Heart left ventricle (tissue), 16 donors: ENCODE results near the gene SHISA9. TPM values are rescaled to one million over a fixed set of nuclear protein-coding genes. Genes with fewer than 3 reads are reported as not detected.

ENCODE experiments used
- ATAC-seq, 4 donors: fragments of 200-7000 bp; cut with Tn5 transposase; one replicate each; pipeline ENCODE4 v1.9.1; 2020 to 2022; ENCODE audit warnings: moderate library complexity in 4 of 4, mild to moderate bottlenecking in 3 of 4, moderate number of reproducible peaks in 1 of 4
- DNase-seq, 5 donors: peaks; one replicate each; pipeline ENCODE4 v3.0.0-alpha.2; 2020
- H3K27ac ChIP-seq, 12 donors: fragments of 200-600 bp; sonication (generic) in 4 of 12; one replicate each; pipeline versions ENCODE4 v1.5.0 to v1.8.0; 2016 to 2022; ENCODE audit warnings: mild to moderate bottlenecking in 2 of 12
- H3K27me3 ChIP-seq, 9 donors: fragments of 200-600 bp; sonication (generic) in 2 of 9; one replicate each; pipeline versions ENCODE4 v1.5.1 to v1.8.0; 2016 to 2022; ENCODE audit warnings: mild to moderate bottlenecking in 3 of 9
- H3K36me3 ChIP-seq, 9 donors: fragments of 200-600 bp; sonication (generic) in 2 of 9; one replicate each; pipeline versions ENCODE4 v1.5.0 to v1.8.0; 2018 to 2022; ENCODE audit warnings: mild to moderate bottlenecking in 2 of 9
- H3K4me1 ChIP-seq, 12 donors: fragments of 200-600 bp; sonication (generic) in 4 of 12; one replicate each; pipeline versions ENCODE4 v1.5.0 to v1.8.0; 2016 to 2022; ENCODE audit warnings: mild to moderate bottlenecking in 3 of 12
- H3K4me3 ChIP-seq, 12 donors: fragments of 200-600 bp; sonication (generic) in 4 of 12; one replicate each; pipeline versions ENCODE4 v1.5.0 to v1.8.0; 2017 to 2022; ENCODE audit warnings: mild to moderate bottlenecking in 9 of 12, moderate library complexity in 4 of 12
- H3K9me3 ChIP-seq, 12 donors: fragments of 200-600 bp; sonication (generic) in 4 of 12; one replicate each; pipeline versions ENCODE4 v1.5.0 to v1.8.0; 2016 to 2022; ENCODE audit warnings: mild to moderate bottlenecking in 1 of 12
- CTCF ChIP-seq, 12 donors: fragments of 200-600 bp; sonication (generic) in 4 of 12; IDR thresholded peaks; one replicate each; pipeline versions ENCODE4 v1.5.0 to v1.8.0; 2018 to 2022; ENCODE audit warnings: antibody characterized with exemption in 12 of 12, mild to moderate bottlenecking in 5 of 12
- POLR2A ChIP-seq, 2 donors: fragments of 450-650 bp; IDR thresholded peaks; one replicate each; pipeline ENCODE4 v1.6.1; 2017; ENCODE audit warnings: antibody characterized with exemption in 2 of 2, mild to moderate bottlenecking in 2 of 2, moderate library complexity in 2 of 2
- WGBS, 4 donors: extraction: QIAGEN DNeasy Blood & Tissue Kit in 2 of 4; methylation state at CpG; one replicate each; pipeline versions ENCODE4 v1.1.5 to v1.1.7; 2013 to 2018; 5-methylcytosine and 5-hydroxymethylcytosine counted together
- intact Hi-C, 10 donors: fragments of 100-400 bp; cut with DNase I; formaldehyde crosslinking; loops; one replicate each; pipeline versions ENCODE4 v1.11.1 to v1.14.2; 2022
- polyA plus RNA-seq, 2 donors: library from polyadenylated mRNA; stranded (reverse); fragments of 200-250 nt; gene quantifications; one replicate each; pipeline ENCODE4 v1.2.3, GENCODE V29; 2013
- total RNA-seq, 9 donors: library from RNA; depleted of rRNA in 2 of 9; stranded (reverse); fragments of >200 nt in 2 of 9; fragmentation: NEBNext Ultra II Directional in 3 of 9; extraction: Animal tissue kit (Norgen Biotek cat#: 25700) in 3 of 9; gene quantifications; one replicate each; pipeline versions ENCODE4 v1.1.0 to v1.2.4, GENCODE V29; 2016 to 2023
- donor health status: ischemic (EF 13 %, LVEDD 7.1; RV severe dilation, severe dysfunction).
- donor health status: healthy with polysubstance abuse.
- donor health status: DM: no; HTN: yes; CAD: no.
- donor health status: DM: no; HTN: no; CAD: no.
- donor health status: ischemic (EF 25% LVEDD 6.9; RV normal size, moderate dysfunction).
- donor health status: ischemic (EF 25% LVEDD 5.7; RV mildly dilated, moderate dysfunction).
- donor health status: healthy.
- donor health status: DM: yes; HTN: yes; CAD: no.
- donor health status: ischemic (EF 35%, LVEDD 5.7; RV mildly dilated, moderate dysfunction).
- donor health status: nonischemic (EF 11% LVEDD 7.7; RV severe dilation, severe dysfunction).
- donor health status: DM: yes; HTN: yes; CAD: no.
- donor health status: PGD.
- donor health status: ischemic (EF 29% LVEDD 5.4; RV normal size, mild dysfunction).
- donor health status: nonischemic (EF 23%, LVEDD 6.1; RV moderate dilation, normal function).

SHISA9 gene
- total and polyA plus RNA-seq, 11 donors: 0.08 to 0.83 (median 0.24) TPM; not detected in 1

- H3K36me3 ChIP-seq: no peaks in the 10 kb centered on the region
- no peak overlapping the region for H3K27ac ChIP-seq
- intact Hi-C loops: no loop called here
Measured at GRCh38 chr16:13039526-13039925, 138.1 kb downstream of the SHISA9 start.

GRCh38 chr16:13041180-13041579 lies 139.8 kb downstream of the SHISA9 start:
- Histone ChIP-seq H3K36me3 (no peaks in the 10 kb centered on the region), H3K4me3 (no peak overlapping the region), H3K27me3 (no peaks in the 10 kb centered on the region), H3K9me3 (peaks cover 0 to 10% (median 0%) of the 10 kb centered on the region in 12 donors), H3K27ac (no peak overlapping the region), H3K4me1 (no peaks in the 10 kb centered on the region)
- intact Hi-C loops: no loop called here
- DNase-seq: no peak
- no peak for TF ChIP-seq POLR2A (IDR thresholded peaks at IDR 0.05)
- no peak for TF ChIP-seq CTCF (IDR thresholded peaks at IDR 0.05)
- ATAC-seq: no peak
- WGBS, 4 donors: 32 to 55% (median 45%) methylated on average over 1 of the region's 1 CpG

More at GRCh38 chr16:13039526-13039925, 138.1 kb downstream of the SHISA9 start:
- no peaks in the 10 kb centered on the region for H3K27me3 ChIP-seq
- H3K4me3 ChIP-seq: no peak overlapping the region
- H3K4me1 ChIP-seq: no peaks in the 10 kb centered on the region
- no peak for ATAC-seq
- DNase-seq: no peak
- 17 to 46% (median 21%) methylated on average over 2 of the region's 2 CpGs for WGBS, 4 donors
- peaks cover 0 to 10% (median 0%) of the 10 kb centered on the region in 12 donors for H3K9me3 ChIP-seq
- no peak for TF ChIP-seq CTCF (IDR thresholded peaks at IDR 0.05)
- TF ChIP-seq POLR2A (IDR thresholded peaks at IDR 0.05): no peak

GRCh38 chr16:13041646-13042290 lies 140.4 kb downstream of the SHISA9 start:
- no peak for ATAC-seq
- H3K4me1 ChIP-seq: no peaks in the 10 kb centered on the region
- peaks cover 0 to 10% (median 0%) of the 10 kb centered on the region in 12 donors for H3K9me3 ChIP-seq
- no peak for TF ChIP-seq POLR2A (IDR thresholded peaks at IDR 0.05)
- no peak for TF ChIP-seq CTCF (IDR thresholded peaks at IDR 0.05)
- H3K36me3 ChIP-seq: no peaks in the 10 kb centered on the region
- no peak overlapping the region for H3K4me3 ChIP-seq
- no peaks in the 10 kb centered on the region for H3K27me3 ChIP-seq
- H3K27ac ChIP-seq: no peak overlapping the region
- WGBS, 4 donors: 56 to 63% (median 61%) methylated on average over 5 of the region's 5 CpGs
- intact Hi-C loops: no loop called here
- DNase-seq: no peak

GRCh38 chr16:13042291-13042685 lies 140.9 kb downstream of the SHISA9 start:
- H3K4me1 ChIP-seq: no peaks in the 10 kb centered on the region
- DNase-seq (no peak), ATAC-seq (no peak)
- H3K27ac ChIP-seq: no peak overlapping the region
- intact Hi-C loops: no loop called here
- no peaks in the 10 kb centered on the region for H3K36me3 ChIP-seq
- no peaks in the 10 kb centered on the region for H3K27me3 ChIP-seq
- no peak overlapping the region for H3K4me3 ChIP-seq
- H3K9me3 ChIP-seq: peaks cover 0 to 10% (median 0%) of the 10 kb centered on the region in 12 donors
- no peak for TF ChIP-seq CTCF (IDR thresholded peaks at IDR 0.05)
- no peak for TF ChIP-seq POLR2A (IDR thresholded peaks at IDR 0.05)
